SK-N-SH treated with all-trans-retinoic acid at 6 μM for 48 hours (cell line): ENCODE measurements around the gene CXCL13.

Source experiments
- ARNTL ChIP-seq: fragments of 450-650 bp; formaldehyde crosslinking; IDR thresholded peaks from 2 replicates; pipeline ENCODE4 v1.5.0; 2020; ENCODE audit warnings: low read depth, mild to moderate bottlenecking, moderate library complexity, borderline replicate concordance
- CREB5 ChIP-seq: fragments of 250-450 bp; sonication (Bioruptor Pico); IDR thresholded peaks from 2 replicates; pipeline ENCODE4 v1.5.1; 2020; ENCODE audit warnings: low read depth, mild to moderate bottlenecking, moderate library complexity
- PATZ1 ChIP-seq: fragments of 250-450 bp; sonication (Bioruptor Pico); IDR thresholded peaks from 2 replicates; pipeline ENCODE4 v1.8.0; 2020; ENCODE audit warnings: mild to moderate bottlenecking, moderate library complexity, borderline replicate concordance
- TSHZ2 ChIP-seq: fragments of 250-450 bp; sonication (Bioruptor Pico); IDR thresholded peaks from 2 replicates; pipeline ENCODE4 v1.5.0; 2020; ENCODE audit warnings: mild to moderate bottlenecking, moderate library complexity
- ZNF565 ChIP-seq: fragments of 450-650 bp; formaldehyde crosslinking; conservative IDR thresholded peaks from 2 replicates; pipeline ENCODE4 v1.5.0; 2020; ENCODE audit warnings: low read depth, mild to moderate bottlenecking, moderate library complexity
- ZNF8 ChIP-seq: fragments of 450-650 bp; formaldehyde crosslinking; IDR thresholded peaks from 2 replicates; pipeline ENCODE4 v1.5.0; 2020; ENCODE audit warnings: mild to moderate bottlenecking, moderate library complexity

GRCh38 chr4:77593101-77593500 lies 12.5 kb upstream of the CXCL13 start:
- TF ChIP-seq PATZ1 (CRISPR knock-in tag) (no peak), ARNTL (CRISPR knock-in tag) (no peak), ZNF565 (no peak), TSHZ2 (CRISPR knock-in tag) (no peak), CREB5 (CRISPR knock-in tag) (no peak), ZNF8 (no peak)
